ENCODE data around the gene MIPOL1.
"Not testable (repeated sequence)": the region's sequence is repeated elsewhere in the genome, so short reads cannot be mapped to it uniquely, and the experiment has no call there.

Gene MIPOL1

DNA sequence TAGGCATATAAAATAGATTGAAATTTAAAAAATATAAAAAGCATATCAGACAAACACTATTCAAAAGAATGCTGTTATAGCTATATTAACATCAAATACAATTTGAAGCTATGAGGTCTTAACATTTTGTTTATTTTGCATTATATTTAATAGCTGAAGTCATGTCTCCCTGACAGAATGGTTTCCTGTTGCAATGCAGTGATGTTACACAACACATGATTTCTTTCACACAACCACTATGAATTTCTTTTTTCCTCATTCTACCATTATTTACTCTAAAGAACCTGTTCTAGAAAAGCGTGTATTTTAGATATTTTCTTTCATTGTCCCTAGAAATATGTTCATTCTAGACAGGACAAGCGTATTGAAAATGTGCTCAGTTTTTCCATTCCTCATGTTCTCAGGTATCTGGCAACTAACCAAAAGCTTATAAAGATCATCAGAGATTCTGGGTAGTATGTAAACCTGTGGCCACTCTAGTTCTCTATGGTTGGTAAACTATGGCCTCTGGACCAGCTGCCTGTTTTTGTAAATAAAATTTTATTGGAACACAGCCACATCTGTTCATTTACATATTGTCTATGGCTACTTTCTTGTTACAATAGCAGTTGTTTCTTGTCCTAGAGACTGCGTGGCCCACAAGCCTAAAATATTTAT is 213.5 kb downstream of the MIPOL1 start:
- DNase-seq = no peak

DNA sequence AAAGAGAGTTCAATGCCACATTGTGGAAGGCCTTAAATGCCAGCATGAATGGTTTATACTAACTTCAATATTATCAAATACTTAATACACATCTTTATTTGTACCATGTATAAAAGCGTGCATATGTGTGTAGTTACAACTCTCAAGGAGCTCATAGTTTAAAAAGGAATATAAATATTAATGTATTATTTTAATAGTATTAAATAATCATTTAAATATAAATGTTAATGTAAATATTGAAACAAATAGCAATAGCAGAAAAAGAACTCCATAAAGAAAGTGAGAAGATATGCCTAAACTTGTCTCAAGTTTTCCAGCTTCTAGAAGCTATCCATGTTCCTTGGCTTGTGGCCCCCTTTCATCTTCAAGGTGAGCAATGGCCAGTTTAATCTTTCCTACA is 215.3 kb downstream of the MIPOL1 start:
- DNase-seq = no peak

DNA sequence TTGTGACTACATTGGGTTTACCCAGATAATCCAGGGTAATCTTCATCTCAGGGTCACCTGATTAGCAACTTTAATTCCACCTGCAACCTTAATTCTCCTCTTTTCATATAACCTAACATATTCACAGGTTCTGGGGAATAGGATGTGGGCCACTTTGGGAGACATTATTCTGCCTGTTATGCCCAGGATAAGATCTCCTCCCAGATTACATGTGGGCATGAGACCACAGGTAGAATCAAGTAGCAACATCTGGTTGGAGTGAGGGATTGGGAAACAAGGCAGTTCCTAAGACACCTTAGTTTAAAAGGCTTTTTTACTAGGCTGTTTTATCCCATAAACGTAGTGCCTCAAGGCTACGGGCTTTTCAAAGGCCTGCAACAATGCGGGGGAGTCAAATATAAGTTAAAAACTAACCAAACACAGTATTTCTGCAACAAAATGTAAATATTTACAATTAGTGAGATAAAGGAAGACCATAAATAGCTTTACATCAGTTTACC is 215.8 kb downstream of the MIPOL1 start:
- no peak for DNase-seq

DNA sequence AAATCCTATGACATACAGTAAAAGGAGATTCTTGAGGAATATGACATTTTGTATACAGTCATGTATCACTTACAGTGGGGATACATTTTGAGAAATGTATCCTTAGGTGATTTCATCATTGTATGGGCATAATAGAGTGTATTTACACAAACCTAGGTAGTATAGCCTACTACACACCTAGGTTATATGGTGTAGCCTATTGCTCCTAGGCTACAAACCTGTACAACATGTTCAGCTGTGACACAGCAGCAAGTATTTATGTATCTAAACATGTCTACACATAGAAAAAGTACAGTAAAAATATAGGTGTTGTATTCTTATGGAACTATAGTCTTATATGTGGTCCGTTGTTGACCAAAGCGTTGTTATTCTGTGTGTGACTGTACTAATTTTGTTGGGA is 218.5 kb downstream of the MIPOL1 start:
- DNase-seq = no peak

DNA sequence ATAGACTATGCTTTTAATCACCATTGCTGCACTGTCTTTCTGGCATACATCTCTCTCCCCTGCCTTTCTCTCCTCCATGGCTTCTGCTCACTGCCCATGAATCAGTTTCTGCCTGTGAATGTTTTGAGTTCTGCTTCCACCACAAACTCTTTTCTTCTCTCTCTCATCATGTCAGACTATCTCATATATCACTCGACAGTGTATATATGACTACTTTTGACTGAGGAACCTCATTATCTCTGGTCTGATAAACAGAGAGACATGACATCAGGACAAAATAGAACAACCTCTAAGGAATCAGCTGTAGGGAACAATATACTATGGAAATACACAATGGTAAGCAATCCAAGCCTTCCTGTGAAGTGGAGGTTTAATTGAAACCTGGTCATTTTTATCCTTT is 219.4 kb downstream of the MIPOL1 start:
- DNase-seq = no peak

DNA sequence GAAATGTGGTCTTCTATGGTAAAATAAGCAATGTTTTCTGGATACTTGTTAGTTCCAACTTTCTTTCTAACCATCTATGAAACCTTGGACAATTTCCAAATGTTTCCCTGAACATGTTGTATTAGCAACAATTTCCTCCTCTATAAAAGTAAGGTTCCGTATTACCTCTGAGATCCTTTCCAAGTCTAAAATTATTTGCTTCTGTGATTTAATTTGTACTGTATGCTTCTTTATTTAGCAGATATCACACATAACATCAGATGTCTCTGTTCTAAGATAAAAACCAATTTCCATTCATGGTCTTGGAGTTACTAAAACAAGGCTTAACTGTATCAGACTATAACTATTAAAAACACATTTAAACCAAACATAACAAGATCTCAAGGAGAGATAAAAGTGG is 220.1 kb downstream of the MIPOL1 start:
- DNase-seq = no peak

DNA sequence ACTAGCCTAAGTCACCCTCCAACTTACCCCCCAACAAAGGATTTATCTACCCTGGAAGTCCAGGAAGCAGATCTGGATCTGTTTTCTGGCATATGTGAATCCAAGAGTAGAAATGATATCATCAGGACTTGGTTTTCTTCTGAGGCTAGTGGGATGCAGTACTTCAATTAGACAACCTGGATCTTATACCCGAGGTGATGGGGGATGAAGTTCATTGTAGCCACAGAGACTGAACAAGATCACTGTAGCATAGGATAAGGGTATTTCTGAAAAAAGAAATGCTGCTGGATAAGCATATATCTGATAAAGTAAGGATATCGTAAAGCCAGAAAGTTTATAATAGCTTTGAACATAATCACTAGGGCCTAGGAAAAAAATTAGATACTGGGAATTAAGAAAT is 222.9 kb downstream of the MIPOL1 start:
- no peak for DNase-seq

DNA sequence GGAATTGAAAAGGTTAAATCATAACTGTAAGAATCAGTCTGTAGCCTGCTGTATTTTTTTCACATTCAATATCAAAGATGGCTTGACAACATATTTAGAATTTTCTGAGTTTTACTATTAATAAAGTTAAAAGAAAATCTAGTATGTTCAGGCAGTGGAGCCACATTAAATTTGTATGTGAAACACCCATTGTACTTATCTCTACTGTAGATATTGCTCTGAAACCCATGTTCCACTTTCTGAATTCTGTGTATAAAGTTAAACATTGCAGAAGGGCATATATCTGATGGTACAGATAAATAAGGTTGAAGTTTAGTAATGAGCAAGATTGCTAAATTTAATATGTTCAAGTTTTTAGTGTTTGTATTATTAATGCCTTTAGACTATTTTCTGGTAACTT is 224.6 kb downstream of the MIPOL1 start:
- no peak for DNase-seq

DNA sequence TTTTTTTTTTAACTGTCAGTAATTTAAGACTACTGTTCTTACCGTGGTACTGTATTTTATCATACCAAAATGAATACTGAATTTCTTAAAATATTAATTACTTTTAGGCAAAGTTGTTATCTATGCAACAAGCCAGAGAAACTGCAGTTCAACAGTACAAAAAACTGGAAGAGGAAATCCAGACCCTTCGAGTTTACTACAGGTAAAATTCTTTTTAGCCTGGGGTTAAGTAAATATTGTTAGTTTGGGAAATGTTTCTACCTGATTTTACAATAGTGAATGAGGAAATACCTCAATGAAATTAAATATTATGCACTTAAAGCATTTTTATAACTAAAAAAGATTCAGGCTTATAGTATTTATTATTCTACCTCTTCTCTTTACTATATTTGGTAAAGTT is 225.0 kb downstream of the MIPOL1 start:
- DNase-seq = no peak

DNA sequence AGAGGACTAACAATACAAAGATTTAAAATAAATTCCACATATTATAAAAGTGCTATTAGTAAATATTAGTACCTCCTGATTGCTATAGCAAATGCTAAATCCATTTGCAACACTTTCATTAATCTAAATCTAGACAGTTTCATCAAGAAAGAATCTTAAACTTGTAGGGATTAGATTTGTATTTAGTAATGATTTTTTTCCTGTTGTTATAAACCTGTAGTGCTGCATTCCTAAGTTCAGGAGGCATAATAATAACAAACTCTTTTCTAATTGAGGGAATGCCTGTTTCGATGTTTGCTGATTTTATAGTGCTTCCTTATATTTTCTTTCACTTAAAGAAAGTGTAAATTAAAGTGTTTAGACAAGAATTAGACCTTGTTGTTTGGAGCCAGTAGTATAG is 231.2 kb downstream of the MIPOL1 start:
- no peak for DNase-seq

DNA sequence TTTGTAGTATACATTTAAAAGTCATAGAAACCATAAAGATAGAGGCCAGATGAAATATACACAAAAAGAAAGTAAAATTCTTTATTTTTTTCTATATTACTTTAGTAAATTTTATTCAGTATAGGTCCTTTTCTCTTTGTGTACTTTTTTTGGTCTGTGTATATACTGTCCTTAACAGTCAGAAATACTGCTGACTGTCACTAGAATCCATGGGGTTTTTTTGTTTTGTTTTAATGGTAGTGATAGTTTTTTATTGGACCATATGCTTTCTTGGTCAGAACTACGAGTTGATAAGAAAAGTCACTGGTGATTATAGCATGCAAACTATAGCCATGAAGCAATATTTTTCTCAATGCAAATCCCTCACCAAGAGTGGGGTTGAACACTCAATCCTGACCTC is 231.9 kb downstream of the MIPOL1 start:
- no peak for DNase-seq

DNA sequence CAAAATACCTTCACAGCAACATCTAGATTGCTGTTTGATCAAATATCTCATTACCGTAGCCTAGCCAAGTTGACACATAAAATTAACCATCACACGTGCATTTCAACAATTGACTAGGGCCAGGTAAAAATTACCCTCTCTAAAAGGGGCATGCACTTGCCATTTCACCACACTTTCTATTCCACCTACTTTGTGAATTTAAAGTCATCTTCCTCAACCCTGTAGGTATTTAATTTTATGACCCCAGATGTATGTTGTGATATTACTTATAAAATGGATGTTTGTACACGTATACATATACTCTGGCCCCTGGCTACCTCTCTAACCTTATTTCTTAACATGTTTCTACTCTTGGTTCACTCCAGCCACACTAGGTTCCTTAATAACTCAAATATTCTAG is 237.1 kb downstream of the MIPOL1 start:
- DNase-seq = no peak

DNA sequence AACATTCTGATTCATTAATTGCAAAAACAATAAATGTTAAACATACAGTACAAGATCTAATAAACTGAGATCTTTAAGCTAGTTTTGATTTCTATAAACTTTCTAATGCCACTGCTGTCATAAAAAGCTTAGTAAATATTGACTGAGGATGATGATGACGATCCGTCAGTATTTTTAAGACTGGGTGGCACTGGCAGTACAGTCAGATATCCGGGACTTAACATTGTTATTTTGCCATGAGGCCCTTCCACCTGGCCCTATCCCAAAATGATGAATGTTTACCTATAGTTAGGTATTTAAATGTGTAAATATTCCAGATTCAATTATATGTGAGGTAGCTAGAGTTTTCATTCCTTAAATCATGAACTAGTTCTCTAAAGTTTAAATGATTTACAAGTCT is 238.8 kb downstream of the MIPOL1 start:
- no peak for DNase-seq

DNA sequence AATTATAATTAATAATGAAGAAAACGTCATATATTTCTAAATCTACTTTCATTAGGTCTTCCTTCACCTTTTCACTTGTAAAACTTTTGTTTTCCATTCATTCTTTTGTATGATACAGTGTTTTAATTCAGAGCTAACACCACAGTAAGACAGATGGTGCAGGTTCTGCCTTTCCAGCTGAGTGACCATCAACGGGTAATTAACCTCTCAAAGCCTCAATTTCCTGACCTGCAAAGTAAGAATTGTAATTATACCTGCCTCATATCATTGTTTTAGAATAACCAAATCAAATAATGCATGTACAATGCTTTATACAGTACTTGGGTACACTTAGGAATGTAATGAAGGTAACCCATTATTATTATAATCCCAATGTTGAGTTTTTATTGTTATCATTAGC is 239.8 kb downstream of the MIPOL1 start:
- no peak for DNase-seq

DNA sequence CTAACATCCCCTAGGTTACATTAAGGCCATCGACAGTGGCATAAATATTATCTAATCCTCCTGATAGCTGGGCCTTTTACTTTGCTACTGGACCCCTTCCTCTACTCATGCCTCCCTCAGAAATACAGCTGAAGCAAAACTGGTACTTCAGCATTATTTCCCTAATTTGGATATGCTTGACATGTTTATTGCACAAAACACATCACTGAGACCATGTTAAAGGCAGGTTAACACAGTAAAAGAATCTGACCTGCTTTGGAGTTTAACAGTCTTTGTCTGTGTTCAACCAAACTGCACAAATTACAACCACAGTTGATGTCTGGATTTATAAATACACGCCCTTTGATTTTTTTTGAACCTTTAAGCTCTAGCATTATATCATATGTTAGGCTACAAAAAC is 240.7 kb downstream of the MIPOL1 start:
- no peak for DNase-seq

DNA sequence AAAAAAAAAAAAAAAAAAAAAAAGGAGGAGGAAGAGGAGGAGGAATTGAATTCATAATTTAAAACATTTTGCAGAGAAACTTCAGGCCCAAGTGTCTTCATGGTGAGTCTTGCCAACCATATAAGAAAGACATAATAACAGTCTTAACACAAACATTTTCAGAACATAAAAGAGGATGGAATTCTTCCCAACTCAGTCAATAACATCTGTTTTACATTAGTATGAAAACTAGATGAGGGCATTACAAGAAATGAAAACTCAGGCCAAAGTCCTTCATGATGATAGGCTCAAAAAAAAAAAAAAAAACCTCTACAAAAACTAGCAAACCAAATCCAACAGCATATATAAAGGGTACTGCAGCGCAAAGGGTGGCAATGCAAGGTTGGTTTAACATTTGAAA is 245.7 kb downstream of the MIPOL1 start:
- no peak for DNase-seq

DNA sequence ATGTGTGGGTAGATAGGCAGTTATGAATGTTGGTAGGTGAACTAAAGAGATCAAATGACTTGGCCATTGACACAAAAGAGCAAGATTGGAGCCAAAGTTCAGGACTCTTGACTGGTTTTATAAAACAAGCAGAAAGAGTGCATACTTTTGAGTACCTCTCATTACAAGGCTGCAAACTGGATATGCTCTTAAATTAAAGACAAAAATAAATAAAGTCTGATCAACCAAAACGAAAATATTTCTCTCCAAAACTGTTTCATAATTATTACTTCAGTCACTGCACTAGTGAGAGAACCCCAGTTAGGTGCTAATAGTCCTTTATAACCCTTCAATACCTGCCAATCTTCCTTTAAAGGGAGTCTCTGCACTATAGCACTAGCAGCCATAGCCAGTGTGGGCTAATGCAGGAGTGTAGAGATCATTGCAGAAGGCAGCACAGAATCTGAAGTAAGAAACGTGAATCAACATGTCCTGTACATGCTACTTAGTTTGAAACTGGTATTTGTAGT is 250.2 kb downstream of the MIPOL1 start:
- DNase-seq = no peak

DNA sequence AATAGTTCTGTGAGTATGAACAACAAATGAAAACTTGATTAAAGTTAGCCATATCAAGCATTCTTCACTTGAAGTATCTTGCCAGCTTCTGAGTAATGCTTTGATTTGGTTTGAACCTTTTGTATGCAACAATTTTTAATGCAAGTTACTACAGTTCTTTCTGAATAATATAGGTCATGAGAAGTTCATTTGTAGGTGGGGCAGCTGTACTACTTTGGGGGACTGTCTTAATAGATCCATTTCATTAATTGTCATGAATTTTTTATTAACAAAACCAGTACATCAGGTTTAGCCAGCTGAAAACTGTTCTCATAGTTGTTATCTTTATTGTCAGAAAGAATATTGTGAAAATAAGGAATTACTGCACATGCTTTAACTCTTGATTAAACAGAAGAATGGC is 254.6 kb downstream of the MIPOL1 start:
- no peak for DNase-seq

DNA sequence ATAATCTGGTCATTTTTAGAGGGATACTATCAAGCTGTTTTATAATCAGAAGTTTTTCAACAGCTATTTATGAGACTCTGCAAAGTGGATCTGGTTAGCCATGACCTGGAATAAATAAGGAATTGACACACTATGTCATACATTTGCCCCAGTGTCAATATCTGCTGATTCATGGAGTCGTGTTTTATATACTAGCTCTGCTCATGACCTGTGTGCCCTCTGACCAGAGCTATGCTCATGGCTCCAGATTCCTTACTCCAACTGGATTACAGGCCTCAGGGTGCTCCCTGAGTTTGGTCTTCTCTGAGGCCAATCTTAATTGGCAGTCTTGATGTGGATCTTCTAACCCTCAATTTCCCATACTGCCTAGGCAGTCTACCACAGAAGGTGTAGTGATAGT is 256.2 kb downstream of the MIPOL1 start:
- no peak for DNase-seq

DNA sequence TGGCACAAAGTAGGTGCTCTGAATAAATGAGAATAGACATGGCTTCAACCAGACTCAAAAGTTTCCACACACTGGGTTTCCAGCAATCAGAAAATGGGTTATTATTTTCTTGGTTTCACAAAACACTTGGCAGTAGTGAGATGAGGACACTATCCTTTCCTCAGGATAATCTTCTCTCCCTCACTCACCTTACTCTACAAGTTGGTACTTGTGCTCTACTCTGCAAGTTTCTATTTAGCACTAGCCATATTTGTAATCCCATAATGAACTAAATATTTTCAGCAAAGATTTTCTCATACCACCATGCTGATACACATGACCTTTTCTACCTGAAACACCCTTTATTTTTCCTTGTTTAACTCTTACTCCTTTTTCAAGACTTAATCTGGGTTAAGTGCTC is 259.6 kb downstream of the MIPOL1 start:
- no peak for DNase-seq

DNA sequence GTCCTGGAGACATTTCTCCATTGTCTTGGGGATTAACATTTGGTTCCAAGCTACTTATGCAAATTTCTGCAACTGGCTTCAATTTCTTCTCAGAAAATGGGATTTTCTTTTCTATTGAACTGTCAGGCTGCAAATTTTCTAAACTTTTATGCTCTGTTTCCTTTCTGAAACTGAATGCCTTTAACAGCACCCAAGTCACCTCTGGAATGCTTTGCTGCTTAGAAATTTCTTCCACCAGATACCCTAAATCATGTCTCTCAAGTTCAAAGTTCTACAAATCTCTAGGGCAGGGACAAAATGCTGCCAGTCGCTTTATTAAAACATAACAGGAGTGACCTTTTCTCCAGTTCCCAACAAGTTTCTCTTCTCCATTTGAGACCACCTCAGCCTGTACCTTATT is 264.7 kb downstream of the MIPOL1 start:
- DNase-seq = not testable (repeated sequence)

DNA sequence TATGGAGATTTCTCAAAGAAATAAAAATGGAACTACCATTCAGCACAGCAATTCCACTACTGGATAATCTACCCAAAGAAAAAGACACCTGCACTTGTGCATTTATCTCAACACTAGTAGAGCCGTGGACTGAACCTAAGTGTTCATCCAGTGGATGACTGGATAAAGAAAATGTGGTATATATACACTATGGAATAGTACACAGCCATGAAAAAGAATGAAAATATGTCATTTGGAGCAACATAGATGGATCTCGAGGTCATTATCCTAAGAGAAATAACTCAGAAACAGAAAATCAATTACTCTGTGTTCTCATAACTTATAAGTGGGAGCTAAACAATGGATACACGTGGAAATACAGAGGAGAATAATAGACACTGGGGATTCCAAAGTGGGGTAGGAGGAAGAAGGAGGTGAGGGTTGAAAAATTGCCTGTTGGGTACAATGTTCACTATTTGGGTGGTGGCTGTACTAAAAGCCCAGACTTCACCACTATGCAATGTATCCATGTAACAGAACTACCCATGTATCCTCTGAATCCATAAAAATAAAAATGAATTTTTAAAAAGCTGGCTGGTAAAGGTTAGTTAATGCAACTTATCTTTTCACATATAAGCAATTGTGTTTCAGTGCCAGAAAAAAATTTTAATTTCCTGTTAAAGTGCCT is 266.6 kb downstream of the MIPOL1 start:
- DNase-seq = no peak

DNA sequence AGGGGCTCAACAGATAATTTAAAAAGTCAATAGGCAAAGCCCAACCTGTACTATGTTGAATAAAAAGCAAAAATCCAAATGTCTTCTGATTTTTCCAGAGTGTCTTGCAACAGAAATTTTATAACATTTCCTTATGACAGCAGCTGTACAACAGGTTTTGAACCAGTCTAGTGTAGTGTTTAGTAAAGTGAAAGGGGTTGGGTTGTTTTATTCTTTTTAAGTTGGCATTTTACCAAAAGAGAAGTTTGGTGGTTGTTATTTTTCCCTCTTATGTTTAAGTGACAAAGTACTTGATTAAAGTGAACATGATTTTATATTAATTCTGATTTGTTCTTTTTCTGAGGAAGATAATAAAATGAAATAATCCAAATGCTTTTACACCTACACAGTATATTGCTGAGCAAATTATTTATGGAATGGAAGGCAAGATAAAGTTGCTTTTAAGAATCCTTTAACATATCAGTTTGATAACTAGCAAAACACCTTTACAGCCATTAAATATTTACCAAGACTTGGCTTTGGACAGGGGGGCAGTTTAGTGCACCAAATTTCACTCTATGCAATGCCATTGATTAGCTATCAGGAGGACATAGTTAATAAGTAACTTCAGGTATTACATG is 268.4 kb downstream of the MIPOL1 start:
- DNase-seq = no peak

DNA sequence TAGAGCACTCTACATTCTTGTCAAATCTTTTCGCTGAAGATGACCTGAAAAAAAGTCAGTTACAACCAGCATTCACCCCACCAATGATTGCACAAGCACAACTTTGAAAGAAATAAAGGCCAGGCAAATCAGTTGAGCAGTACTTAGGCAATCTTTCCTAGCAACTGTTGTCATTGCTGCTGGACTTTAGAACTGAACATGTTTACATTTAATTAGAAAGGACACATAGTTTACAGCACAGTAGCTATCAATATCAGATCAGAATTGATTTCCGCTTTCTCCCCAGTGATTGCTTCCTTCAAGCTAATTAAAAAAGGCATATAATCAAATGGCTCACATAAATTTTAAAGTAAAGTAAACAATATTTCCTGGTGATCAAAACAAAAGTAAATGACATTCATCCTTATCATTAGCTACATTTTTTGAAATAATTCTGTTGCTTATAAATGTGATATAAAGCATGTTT is 268.9 kb downstream of the MIPOL1 start:
- DNase-seq = no peak
